ENCODE measurements around the gene CATSPERE.
"Not testable (repeated sequence)": the region's sequence is repeated elsewhere in the genome, so short reads cannot be mapped to it uniquely, and the experiment has no call there.

Gene CATSPERE

DNA sequence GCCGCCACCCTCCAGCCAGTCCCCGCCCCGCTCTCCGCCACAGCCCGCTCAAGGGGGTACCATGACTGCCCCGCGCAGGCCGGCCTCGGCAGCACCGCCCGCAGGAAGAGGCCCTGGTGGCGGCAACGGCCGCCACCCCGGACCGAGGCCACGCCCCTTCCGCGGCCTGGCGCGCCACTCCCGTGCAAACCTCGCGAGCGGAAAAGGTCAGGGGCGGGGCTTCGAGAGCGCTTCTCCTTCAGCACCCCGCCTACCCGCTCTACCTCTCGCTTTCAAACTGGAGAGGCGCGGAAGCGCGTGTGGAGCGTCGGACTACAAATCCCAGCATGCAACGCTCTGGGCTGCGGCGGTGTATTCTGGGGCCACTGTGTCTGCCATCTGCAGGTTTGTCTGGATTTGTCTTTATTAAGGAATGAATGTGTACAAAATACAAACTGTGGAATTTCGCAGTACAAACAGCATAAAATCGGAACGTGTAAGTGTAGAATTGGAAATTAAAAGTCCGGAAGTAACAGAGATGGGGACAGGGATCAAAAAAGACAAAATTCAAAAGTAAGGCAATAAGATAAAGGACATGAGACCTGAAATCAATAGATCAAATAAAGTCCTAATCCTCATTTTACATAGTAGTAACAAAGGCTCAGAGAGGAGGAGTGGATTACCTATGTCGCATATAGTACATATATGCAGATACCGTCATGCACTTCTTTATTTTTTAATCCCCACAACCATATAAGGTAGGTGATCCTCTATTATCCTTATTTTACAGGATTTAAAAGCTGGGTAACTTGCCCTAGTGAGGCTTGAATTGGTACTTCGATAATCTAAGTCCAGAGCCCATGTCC lies 8.9 kb upstream of the CATSPERE start:
- Mint-ChIP-seq H3K9me3 (peaks cover 5% of the 10 kb centered on the region), H3K27ac (ENCODE audit: low read depth) (peak overlapping the region; percentile 90), H3K4me3 (peak overlapping the region; percentile 91), H3K4me1 (peaks cover 54% of the 10 kb centered on the region), H3K36me3 (ENCODE audit: insufficient read depth) (peaks cover 25% of the 10 kb centered on the region), H3K27me3 (no peaks in the 10 kb centered on the region)
- DNase-seq (ENCODE audit: low spot score in 2 of 2) (peak; percentile 96 to 97), ATAC-seq (replicated peaks; ENCODE audit: extremely low read depth, poor library complexity, severe bottlenecking) (peak; percentile 84)

DNA sequence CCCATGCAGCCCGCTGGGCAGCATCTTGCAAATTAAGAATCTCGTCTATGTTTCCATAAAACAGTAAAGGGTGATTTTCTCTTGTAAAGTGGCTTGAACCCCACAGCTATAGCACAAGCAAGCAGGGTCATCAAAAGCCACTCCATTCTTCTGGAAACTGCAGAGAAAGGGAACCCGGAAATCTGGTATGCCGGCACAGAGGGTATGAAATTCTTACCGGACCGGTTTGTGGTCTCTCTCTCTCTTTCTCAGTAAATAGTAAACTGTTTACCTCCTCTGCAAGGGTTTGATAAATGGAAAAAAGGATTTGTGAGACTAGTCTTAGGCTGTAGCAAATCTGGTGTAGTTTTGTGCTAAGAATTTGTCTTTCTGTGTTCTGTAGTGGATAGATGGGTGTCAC lies 6.7 kb upstream of the CATSPERE start:
- Mint-ChIP-seq H3K27ac (ENCODE audit: low read depth) (no peak overlapping the region), H3K9me3 (peaks cover 5% of the 10 kb centered on the region), H3K36me3 (ENCODE audit: insufficient read depth) (peaks cover 25% of the 10 kb centered on the region), H3K27me3 (no peaks in the 10 kb centered on the region), H3K4me3 (no peak overlapping the region), H3K4me1 (peaks cover 37% of the 10 kb centered on the region)
- ATAC-seq (replicated peaks; ENCODE audit: extremely low read depth, poor library complexity, severe bottlenecking) (no peak), DNase-seq (ENCODE audit: low spot score in 2 of 2) (no peak)

DNA sequence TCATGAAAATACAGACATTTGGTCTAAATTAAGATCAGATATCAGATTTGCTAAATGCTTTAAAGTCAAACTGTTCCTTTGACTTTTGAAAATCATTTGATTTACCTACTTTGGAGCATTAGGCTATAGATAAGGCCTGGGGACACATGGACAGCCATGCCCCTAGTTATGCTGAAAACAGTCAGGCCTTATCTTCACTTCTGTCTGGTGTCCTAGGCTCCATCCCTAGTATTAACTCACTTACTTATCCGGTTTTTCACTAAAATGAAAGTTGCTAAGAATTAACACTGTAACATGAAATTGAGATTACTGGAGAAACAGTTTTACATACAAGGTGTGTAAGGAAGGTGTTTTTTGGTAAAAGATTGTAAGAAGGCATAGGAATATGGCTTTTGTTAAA lies 4.5 kb upstream of the CATSPERE start:
- H3K9me3 Mint-ChIP-seq, result peaks cover 5% of the 10 kb centered on the region
- H3K4me1 Mint-ChIP-seq, result peaks cover 35% of the 10 kb centered on the region
- ATAC-seq (replicated peaks; ENCODE audit: extremely low read depth, poor library complexity, severe bottlenecking), result no peak
- H3K36me3 Mint-ChIP-seq (ENCODE audit: insufficient read depth), result peaks cover 8% of the 10 kb centered on the region
- H3K27me3 Mint-ChIP-seq, result no peaks in the 10 kb centered on the region
- H3K4me3 Mint-ChIP-seq, result no peak overlapping the region
- no peak for DNase-seq (ENCODE audit: low spot score in 2 of 2)
- no peak overlapping the region for H3K27ac Mint-ChIP-seq (ENCODE audit: low read depth)

- Mint-ChIP-seq H3K27ac (ENCODE audit: low read depth) (no peak overlapping the region), H3K4me1 (peaks cover 24% of the 10 kb centered on the region), H3K36me3 (ENCODE audit: insufficient read depth) (peaks cover 2% of the 10 kb centered on the region), H3K27me3 (no peaks in the 10 kb centered on the region), H3K9me3 (no peaks in the 10 kb centered on the region), H3K4me3 (no peak overlapping the region)
- DNase-seq (ENCODE audit: low spot score in 2 of 2) (no peak), ATAC-seq (replicated peaks; ENCODE audit: extremely low read depth, poor library complexity, severe bottlenecking) (no peak)
Observed at GRCh38 chr1:244458781-244459180, 2.3 kb upstream of the CATSPERE start.

DNA sequence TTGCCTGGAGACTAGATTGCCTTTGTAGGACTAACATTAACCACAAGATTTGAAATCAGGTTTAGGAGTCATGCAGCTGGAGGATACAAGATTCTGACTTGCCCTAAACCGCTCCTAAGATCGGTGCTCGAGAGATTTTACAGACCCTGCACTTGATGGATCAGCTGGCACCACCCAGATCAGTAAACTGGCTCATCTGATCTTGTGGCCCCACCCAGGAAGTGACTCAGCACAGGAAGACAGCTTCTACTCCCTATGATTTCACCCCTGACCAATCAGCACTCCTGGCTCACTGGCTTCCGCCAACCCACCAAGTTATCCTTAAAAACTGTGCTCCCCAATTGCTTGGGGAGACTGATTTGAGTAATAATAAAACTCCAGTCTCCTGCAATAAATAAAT lies 876 bp upstream of the CATSPERE start:
- peak overlapping the region; percentile 50 for H3K4me3 Mint-ChIP-seq
- H3K36me3 Mint-ChIP-seq (ENCODE audit: insufficient read depth), result no peaks in the 10 kb centered on the region
- H3K27me3 Mint-ChIP-seq, result no peaks in the 10 kb centered on the region
- H3K27ac Mint-ChIP-seq (ENCODE audit: low read depth), result no peak overlapping the region
- no peaks in the 10 kb centered on the region for H3K9me3 Mint-ChIP-seq
- DNase-seq (ENCODE audit: low spot score in 2 of 2) (no peak), ATAC-seq (replicated peaks; ENCODE audit: extremely low read depth, poor library complexity, severe bottlenecking) (no peak)
- H3K4me1 Mint-ChIP-seq, result peaks cover 14% of the 10 kb centered on the region

DNA sequence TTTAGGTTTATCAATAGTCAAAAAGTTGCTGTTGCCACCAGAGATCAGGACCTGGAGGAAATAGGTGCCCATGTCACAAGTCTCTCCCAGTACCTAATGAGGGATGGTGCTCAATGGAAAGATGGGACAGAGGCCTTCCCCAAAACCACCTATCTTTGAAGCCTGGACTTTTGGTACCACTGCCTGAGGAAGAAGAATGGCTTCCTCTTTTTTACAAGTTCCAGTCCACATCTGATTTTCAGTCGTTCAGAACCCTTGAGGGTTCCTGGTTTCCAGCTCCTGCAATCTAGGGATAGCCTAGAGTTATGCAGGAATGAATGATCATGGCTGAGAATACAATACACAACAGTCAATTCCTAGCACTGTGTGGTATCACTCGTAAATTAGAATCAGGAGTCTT lies 5.7 kb downstream of the CATSPERE start:
- Mint-ChIP-seq H3K4me3 (no peak overlapping the region), H3K9me3 (no peaks in the 10 kb centered on the region), H3K36me3 (ENCODE audit: insufficient read depth) (no peaks in the 10 kb centered on the region), H3K27ac (ENCODE audit: low read depth) (no peak overlapping the region), H3K4me1 (no peaks in the 10 kb centered on the region), H3K27me3 (no peaks in the 10 kb centered on the region)
- DNase-seq (ENCODE audit: low spot score in 2 of 2) (no peak), ATAC-seq (replicated peaks; ENCODE audit: extremely low read depth, poor library complexity, severe bottlenecking) (no peak)

GRCh38 chr1:244473059-244473605 lies 12.1 kb downstream of the CATSPERE start:
- no peaks in the 10 kb centered on the region for H3K36me3 Mint-ChIP-seq (ENCODE audit: insufficient read depth)
- no peak for DNase-seq (ENCODE audit: low spot score in 2 of 2)
- no peaks in the 10 kb centered on the region for H3K4me1 Mint-ChIP-seq
- H3K27me3 Mint-ChIP-seq, result no peaks in the 10 kb centered on the region
- H3K4me3 Mint-ChIP-seq, result no peak overlapping the region
- H3K9me3 Mint-ChIP-seq, result no peaks in the 10 kb centered on the region
- H3K27ac Mint-ChIP-seq (ENCODE audit: low read depth), result no peak overlapping the region
- no peak for ATAC-seq (replicated peaks; ENCODE audit: extremely low read depth, poor library complexity, severe bottlenecking)

- not testable (repeated sequence) for DNase-seq (ENCODE audit: low spot score in 2 of 2); H3K9me3 Mint-ChIP-seq; H3K27ac Mint-ChIP-seq (ENCODE audit: low read depth); ATAC-seq (replicated peaks; ENCODE audit: extremely low read depth, poor library complexity, severe bottlenecking); H3K4me1 Mint-ChIP-seq; H3K27me3 Mint-ChIP-seq; H3K4me3 Mint-ChIP-seq; H3K36me3 Mint-ChIP-seq (ENCODE audit: insufficient read depth)
Observed at GRCh38 chr1:244484971-244485370, 23.9 kb downstream of the CATSPERE start.

DNA sequence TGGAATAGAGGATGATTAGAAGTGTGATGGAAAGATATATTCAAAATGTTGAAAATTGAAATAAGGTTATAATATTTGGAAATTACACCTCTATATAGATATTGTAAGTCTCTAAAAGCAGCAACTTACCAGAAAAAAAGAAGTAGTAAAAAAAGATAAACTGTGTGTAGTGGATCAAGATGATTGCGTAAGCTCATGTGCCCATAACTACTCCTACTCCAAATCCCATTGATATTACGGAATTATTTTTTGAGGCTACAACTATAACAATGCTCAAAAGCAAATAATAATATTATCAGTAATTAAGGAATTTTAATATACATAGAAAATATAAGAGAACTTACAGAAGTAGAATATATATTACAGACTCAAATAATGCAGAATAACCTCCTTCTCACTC lies 33.6 kb downstream of the CATSPERE start:
- ATAC-seq (replicated peaks; ENCODE audit: extremely low read depth, poor library complexity, severe bottlenecking) (no peak), DNase-seq (ENCODE audit: low spot score in 2 of 2) (no peak)
- H3K27me3 Mint-ChIP-seq, result no peaks in the 10 kb centered on the region
- no peaks in the 10 kb centered on the region for H3K36me3 Mint-ChIP-seq (ENCODE audit: insufficient read depth)
- H3K9me3 Mint-ChIP-seq, result no peaks in the 10 kb centered on the region
- no peak overlapping the region for H3K27ac Mint-ChIP-seq (ENCODE audit: low read depth)
- H3K4me3 Mint-ChIP-seq, result no peak overlapping the region
- no peaks in the 10 kb centered on the region for H3K4me1 Mint-ChIP-seq

DNA sequence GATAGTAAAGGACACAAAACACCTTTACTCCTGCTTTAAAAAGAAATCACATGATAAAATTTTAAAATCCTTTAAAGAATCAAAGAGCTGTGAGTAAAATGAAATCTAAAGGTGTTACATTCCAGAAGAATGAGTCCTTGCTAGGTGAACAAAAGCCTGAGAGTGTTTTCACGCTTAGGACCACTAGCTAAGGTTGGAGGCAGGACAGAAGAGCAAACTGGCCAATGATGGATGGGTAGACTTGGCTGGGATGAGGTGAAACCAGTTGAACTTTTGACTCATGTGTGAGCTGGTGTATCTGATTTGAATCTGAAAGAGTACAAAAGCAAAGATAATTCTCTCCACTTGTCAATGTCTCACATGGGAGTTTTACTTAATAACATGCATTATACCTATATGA lies 35.1 kb downstream of the CATSPERE start:
- Mint-ChIP-seq H3K9me3 (no peaks in the 10 kb centered on the region), H3K4me3 (no peak overlapping the region), H3K36me3 (ENCODE audit: insufficient read depth) (no peaks in the 10 kb centered on the region), H3K27ac (ENCODE audit: low read depth) (no peak overlapping the region), H3K27me3 (no peaks in the 10 kb centered on the region), H3K4me1 (no peaks in the 10 kb centered on the region)
- DNase-seq (ENCODE audit: low spot score in 2 of 2) (no peak), ATAC-seq (replicated peaks; ENCODE audit: extremely low read depth, poor library complexity, severe bottlenecking) (no peak)

DNA sequence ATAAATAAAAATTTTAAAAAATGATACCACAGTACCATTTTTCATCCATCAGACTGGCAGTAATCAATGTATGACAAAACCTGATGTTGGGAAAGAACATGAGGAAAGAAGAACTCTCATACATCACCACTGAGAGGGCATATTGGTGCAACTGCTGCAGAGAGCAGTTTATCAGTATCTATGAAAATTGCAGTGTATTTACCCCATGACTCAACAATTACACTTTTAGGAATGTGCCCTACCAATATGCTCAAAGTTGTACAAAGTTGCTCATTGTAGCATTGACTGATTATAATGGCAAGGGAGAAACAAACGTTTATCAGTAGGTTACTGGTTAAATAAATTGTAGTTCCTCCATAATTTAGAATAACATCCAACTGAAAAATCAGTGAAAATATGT lies 36.7 kb downstream of the CATSPERE start:
- DNase-seq (ENCODE audit: low spot score in 2 of 2) (no peak), ATAC-seq (replicated peaks; ENCODE audit: extremely low read depth, poor library complexity, severe bottlenecking) (no peak)
- H3K27ac Mint-ChIP-seq (ENCODE audit: low read depth), result no peak overlapping the region
- no peaks in the 10 kb centered on the region for H3K4me1 Mint-ChIP-seq
- no peaks in the 10 kb centered on the region for H3K27me3 Mint-ChIP-seq
- H3K4me3 Mint-ChIP-seq, result no peak overlapping the region
- no peaks in the 10 kb centered on the region for H3K9me3 Mint-ChIP-seq
- H3K36me3 Mint-ChIP-seq (ENCODE audit: insufficient read depth), result no peaks in the 10 kb centered on the region

- H3K27ac Mint-ChIP-seq (ENCODE audit: low read depth); H3K9me3 Mint-ChIP-seq; H3K27me3 Mint-ChIP-seq; H3K36me3 Mint-ChIP-seq (ENCODE audit: insufficient read depth); ATAC-seq (replicated peaks; ENCODE audit: extremely low read depth, poor library complexity, severe bottlenecking); DNase-seq (ENCODE audit: low spot score in 2 of 2); H3K4me3 Mint-ChIP-seq; H3K4me1 Mint-ChIP-seq: not testable (repeated sequence)
Observed at GRCh38 chr1:244499484-244499883, 38.4 kb downstream of the CATSPERE start.

DNA sequence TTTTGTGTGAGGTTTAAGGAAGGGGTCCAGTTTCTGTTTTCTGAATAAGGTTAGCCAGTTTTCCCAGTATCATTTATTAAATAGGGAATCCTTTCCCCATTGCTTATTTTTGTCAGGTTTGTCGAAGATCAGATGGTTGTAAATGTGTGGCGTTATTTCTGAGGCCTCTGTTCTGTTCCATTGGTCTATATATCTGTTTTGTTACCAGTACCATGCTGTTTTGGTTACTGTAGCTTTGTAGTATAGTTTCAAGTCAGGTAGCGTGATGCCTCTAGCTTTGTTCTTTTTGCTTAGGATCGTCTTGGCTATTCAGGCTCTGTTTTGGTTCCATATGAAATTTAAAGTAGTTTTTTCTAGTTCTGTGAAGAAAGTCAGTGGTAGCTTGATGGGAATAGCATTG lies 39.4 kb downstream of the CATSPERE start:
- not testable (repeated sequence) for H3K4me3 Mint-ChIP-seq; H3K36me3 Mint-ChIP-seq (ENCODE audit: insufficient read depth); H3K27me3 Mint-ChIP-seq; DNase-seq (ENCODE audit: low spot score in 2 of 2); ATAC-seq (replicated peaks; ENCODE audit: extremely low read depth, poor library complexity, severe bottlenecking); H3K4me1 Mint-ChIP-seq; H3K9me3 Mint-ChIP-seq; H3K27ac Mint-ChIP-seq (ENCODE audit: low read depth)
